ENCODE data around the gene FAM171A1. TPM values are rescaled to one million over a fixed set of nuclear protein-coding genes. Genes with fewer than 3 reads are reported as not detected.

FAM171A1 gene
- total and polyA plus RNA-seq, 2 donors (not counting 1 experiment from before 2014, with no cell fraction given) = 0.09 TPM; not detected in 1

GRCh38 chr10:15290150-15290549 is 80.9 kb downstream of the FAM171A1 start:
- DNase-seq (no peak), ATAC-seq (ENCODE audit: low read depth) (no peak)
- Mint-ChIP-seq H3K27ac (no peak overlapping the region), H3K27me3 (peaks cover 23% of the 10 kb centered on the region), H3K4me1 (no peaks in the 10 kb centered on the region), H3K4me3 (no peak overlapping the region), H3K9me3 (ENCODE audit: insufficient read depth) (no peaks in the 10 kb centered on the region)
- Histone ChIP-seq H3K4me3 (ENCODE audit: control extremely low read depth in 1 of 5, extremely low read depth in 1 of 5, insufficient read depth in 1 of 5, low read depth in 2 of 5, low read length in 4 of 5) (no peak overlapping the region), H3K36me3 (replicated peaks in 1 of 2; ENCODE audit: control extremely low read depth in 1 of 2, control insufficient read depth in 1 of 2, extremely low read depth in 1 of 2, insufficient read depth in 2 of 2, low read length in 1 of 2) (no peaks in the 10 kb centered on the region), H3K4me2 (replicated peaks; ENCODE audit: low read depth, low read length, poor library complexity, severe bottlenecking) (no peak overlapping the region), H3K9ac (ENCODE audit: low read length) (no peak overlapping the region), H3K27ac (ENCODE audit: low read length in 2 of 2) (no peak overlapping the region), H3K9me3 (ENCODE audit: control extremely low read depth in 1 of 3, control insufficient read depth in 2 of 3, insufficient read depth in 1 of 3, low read length in 2 of 3) (no peaks in the 10 kb centered on the region), H3K79me2 (ENCODE audit: control insufficient read depth, insufficient read depth, low read length) (no peaks in the 10 kb centered on the region), H3K27me3 (replicated peaks in 1 of 4; ENCODE audit: control extremely low read depth in 1 of 4, control insufficient read depth in 3 of 4, insufficient read depth in 4 of 4, low read length in 3 of 4) (peaks cover 0 to 3% (median 0%) of the 10 kb centered on the region in 4 experiments), H3K4me1 (ENCODE audit: control insufficient read depth in 2 of 2, insufficient read depth in 2 of 2, low read length in 2 of 2) (no peaks in the 10 kb centered on the region), H4K20me1 (ENCODE audit: control insufficient read depth, insufficient read depth, low read length, poor library complexity, severe bottlenecking) (no peaks in the 10 kb centered on the region), H2AFZ (ENCODE audit: insufficient read depth, low read depth, low read length, poor library complexity, severe bottlenecking) (no peak overlapping the region)
- ChIA-PET CTCF (no interaction called here), POLR2A (no interaction called here)
- WGBS (ENCODE audit: insufficient coverage) = 47% methylated on average over 3 of the region's 4 CpGs
- TF ChIP-seq EZH2 (IDR thresholded peaks at IDR 0.05; ENCODE audit: borderline replicate concordance, insufficient read depth, low read depth, low read length, poor library complexity, severe bottlenecking) (no peak), CTCF (IDR thresholded peaks at IDR 0.05) (no peak)
- intact Hi-C loops (cut with micrococcal nuclease) = no loop called here

DNA sequence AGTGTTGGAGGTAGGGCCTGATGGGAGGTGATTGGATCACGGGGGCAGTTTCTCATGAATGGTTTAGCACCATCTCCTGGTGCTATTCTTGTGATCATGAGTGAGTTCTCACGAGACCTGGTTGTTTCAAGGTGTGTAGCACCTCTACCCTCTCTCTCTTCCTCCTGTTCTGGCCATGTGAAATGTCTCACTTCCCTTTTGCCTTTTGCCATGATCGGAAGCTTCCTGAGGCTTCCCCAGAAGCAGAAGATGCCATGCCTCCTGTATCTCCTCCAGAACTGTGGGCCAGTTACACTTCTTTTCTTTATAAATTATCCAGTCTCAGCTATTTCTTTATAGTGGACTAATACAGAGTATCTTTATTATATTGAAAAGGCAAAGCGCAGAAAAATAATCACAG is 90.1 kb downstream of the FAM171A1 start:
- Mint-ChIP-seq H3K4me1 (no peaks in the 10 kb centered on the region), H3K27me3 (no peaks in the 10 kb centered on the region), H3K27ac (no peak overlapping the region), H3K4me3 (no peak overlapping the region), H3K9me3 (ENCODE audit: insufficient read depth) (no peaks in the 10 kb centered on the region)
- Histone ChIP-seq H3K4me1 (ENCODE audit: control insufficient read depth in 2 of 2, insufficient read depth in 2 of 2, low read length in 2 of 2) (no peaks in the 10 kb centered on the region), H2AFZ (ENCODE audit: insufficient read depth, low read depth, low read length, poor library complexity, severe bottlenecking) (no peak overlapping the region), H3K9ac (ENCODE audit: low read length) (no peak overlapping the region), H3K4me3 (ENCODE audit: control extremely low read depth in 1 of 5, extremely low read depth in 1 of 5, insufficient read depth in 1 of 5, low read depth in 2 of 5, low read length in 4 of 5) (no peak overlapping the region), H3K79me2 (ENCODE audit: control insufficient read depth, insufficient read depth, low read length) (no peaks in the 10 kb centered on the region), H4K20me1 (ENCODE audit: control insufficient read depth, insufficient read depth, low read length, poor library complexity, severe bottlenecking) (no peaks in the 10 kb centered on the region), H3K27ac (ENCODE audit: low read length in 2 of 2) (no peak overlapping the region), H3K4me2 (replicated peaks; ENCODE audit: low read depth, low read length, poor library complexity, severe bottlenecking) (no peak overlapping the region), H3K36me3 (replicated peaks in 1 of 2; ENCODE audit: control extremely low read depth in 1 of 2, control insufficient read depth in 1 of 2, extremely low read depth in 1 of 2, insufficient read depth in 2 of 2, low read length in 1 of 2) (no peaks in the 10 kb centered on the region), H3K9me3 (ENCODE audit: control extremely low read depth in 1 of 3, control insufficient read depth in 2 of 3, insufficient read depth in 1 of 3, low read length in 2 of 3) (peaks cover 0 to 4% (median 0%) of the 10 kb centered on the region in 3 donors), H3K27me3 (replicated peaks in 1 of 4; ENCODE audit: control extremely low read depth in 1 of 4, control insufficient read depth in 3 of 4, insufficient read depth in 4 of 4, low read length in 3 of 4) (peaks cover 0 to 6% (median 0%) of the 10 kb centered on the region in 4 experiments)
- POLR2A ChIA-PET = no interaction called here
- CTCF ChIA-PET = no interaction called here
- whole genome bisulfite sequencing (ENCODE audit: insufficient coverage) = 0% methylated on average over 1 of the region's 4 CpGs
- DNase-seq (no peak), ATAC-seq (ENCODE audit: low read depth) (no peak)
- intact Hi-C loops (cut with micrococcal nuclease) = no loop called here
- TF ChIP-seq EZH2 (IDR thresholded peaks at IDR 0.05; ENCODE audit: borderline replicate concordance, insufficient read depth, low read depth, low read length, poor library complexity, severe bottlenecking) = no peak
- no peak for TF ChIP-seq CTCF (IDR thresholded peaks at IDR 0.05)
